GM13976 (cell line): Measurements from ENCODE around the gene INSC.

Source experiments
- DNase-seq: peaks from one replicate; pipeline ENCODE4 v3.0.0; 2012; ENCODE audit warnings: low spot score
- in situ Hi-C: fragments of 300-500 bp; cut with MboI; formaldehyde crosslinking; loops from one replicate; pipeline ENCODE4 v1.12.0; 2022; ENCODE audit warnings: low sequenced_read_pairs, mixed read lengths, inconsistent platforms; ENCODE audit not compliant: unreplicated experiment
- TF ChIP-seq, protein P1 (sequence below): IDR thresholded peaks from 2 replicates; pipeline ENCODE4 v1.5.1; 2012; ENCODE audit warnings: borderline replicate concordance, mild to moderate bottlenecking; ENCODE audit not compliant: insufficient read depth; ENCODE audit errors: extremely low read depth, missing control alignments, control extremely low read depth

The INSC gene

DNA sequence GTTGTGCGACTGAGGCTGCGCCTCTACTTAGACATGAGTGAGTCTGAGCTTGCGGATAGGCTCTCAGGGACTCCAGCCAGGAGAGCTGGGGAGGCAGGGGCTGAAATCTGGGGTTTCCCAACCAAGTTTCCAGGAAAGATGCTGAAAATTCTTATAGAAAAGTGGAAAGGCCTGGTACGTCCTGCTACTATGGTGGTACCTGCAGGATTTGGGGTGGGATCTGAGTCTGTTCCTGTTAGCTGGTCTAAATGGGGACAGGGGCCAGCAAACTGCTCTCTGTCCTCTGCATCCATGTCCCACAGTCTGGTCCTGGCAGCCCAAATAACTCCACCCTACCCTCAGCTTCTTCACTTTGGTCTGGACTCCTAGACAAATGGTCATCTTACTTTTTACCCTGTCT lies 86.9 kb downstream of the INSC start:
- DNase-seq = no peak
- TF ChIP-seq, protein P1, sequence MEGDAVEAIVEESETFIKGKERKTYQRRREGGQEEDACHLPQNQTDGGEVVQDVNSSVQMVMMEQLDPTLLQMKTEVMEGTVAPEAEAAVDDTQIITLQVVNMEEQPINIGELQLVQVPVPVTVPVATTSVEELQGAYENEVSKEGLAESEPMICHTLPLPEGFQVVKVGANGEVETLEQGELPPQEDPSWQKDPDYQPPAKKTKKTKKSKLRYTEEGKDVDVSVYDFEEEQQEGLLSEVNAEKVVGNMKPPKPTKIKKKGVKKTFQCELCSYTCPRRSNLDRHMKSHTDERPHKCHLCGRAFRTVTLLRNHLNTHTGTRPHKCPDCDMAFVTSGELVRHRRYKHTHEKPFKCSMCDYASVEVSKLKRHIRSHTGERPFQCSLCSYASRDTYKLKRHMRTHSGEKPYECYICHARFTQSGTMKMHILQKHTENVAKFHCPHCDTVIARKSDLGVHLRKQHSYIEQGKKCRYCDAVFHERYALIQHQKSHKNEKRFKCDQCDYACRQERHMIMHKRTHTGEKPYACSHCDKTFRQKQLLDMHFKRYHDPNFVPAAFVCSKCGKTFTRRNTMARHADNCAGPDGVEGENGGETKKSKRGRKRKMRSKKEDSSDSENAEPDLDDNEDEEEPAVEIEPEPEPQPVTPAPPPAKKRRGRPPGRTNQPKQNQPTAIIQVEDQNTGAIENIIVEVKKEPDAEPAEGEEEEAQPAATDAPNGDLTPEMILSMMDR = no peak
- in situ Hi-C loops = no loop called here

DNA sequence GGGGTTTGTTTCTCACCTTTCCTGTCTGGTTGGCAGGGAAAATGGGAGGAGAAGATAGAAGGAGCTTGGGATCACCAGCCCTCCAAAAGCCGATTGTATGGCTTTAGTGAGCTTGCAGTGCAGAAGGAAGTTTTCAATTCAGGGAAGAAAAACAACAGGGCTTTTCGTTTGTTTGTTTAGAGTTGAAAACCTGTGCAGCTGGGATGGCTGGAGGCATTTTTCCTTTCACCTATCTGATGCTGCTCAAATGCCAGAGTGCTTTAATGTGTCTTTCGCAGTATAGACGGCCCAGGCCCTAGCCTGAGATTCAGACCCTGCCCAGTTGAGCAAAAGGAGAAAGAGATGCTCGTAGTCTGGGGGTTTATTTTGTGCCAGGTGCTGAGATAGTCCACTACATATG lies 87.9 kb downstream of the INSC start:
- in situ Hi-C loops = no loop called here

DNA sequence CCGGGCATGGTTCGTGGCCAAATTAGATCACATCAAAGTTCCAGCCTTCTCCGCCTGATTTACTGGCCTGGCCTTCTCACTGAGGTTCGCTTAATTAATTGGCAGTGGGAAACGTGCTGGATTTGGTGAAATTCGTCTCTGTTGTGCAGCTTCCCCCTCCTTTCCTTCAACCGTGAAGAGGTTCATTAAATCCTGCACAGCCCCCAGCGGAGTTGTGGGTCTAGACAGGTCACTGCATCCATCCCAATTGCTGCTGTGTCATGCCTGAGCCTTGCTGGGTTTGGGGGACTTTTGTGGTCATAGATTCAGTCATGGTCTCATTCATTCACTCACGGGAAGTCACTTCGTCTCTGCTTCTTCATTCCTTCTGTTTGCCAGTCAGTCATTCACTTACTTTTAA lies 90.0 kb downstream of the INSC start:
- DNase-seq = no peak
- in situ Hi-C loops = no loop called here
- TF ChIP-seq, protein P1 = no peak

More for the DNA sequence above, 87.9 kb downstream of the INSC start:
- TF ChIP-seq, protein P1 = no peak
- DNase-seq = no peak

DNA sequence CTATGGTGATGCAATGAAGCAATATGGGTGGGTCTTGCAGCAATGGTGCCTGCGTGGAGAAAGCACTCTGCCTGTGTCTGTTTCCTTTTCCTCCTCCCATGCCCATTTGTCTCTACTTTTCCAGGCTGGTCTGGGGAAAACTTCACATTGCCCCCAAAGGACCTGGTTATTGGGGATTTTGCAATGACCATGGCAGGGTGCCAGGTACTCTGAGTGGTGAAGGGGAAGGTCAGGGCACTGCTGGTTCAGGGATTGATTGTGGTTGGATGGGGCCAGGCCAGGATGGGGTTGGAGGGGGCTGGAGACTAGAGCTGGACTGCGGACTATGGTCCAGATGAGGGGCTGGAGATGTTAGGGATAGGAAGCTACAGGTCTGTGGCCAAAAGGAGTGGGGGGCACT lies 92.1 kb downstream of the INSC start:
- TF ChIP-seq, protein P1 = no peak
- in situ Hi-C loops = no loop called here

DNA sequence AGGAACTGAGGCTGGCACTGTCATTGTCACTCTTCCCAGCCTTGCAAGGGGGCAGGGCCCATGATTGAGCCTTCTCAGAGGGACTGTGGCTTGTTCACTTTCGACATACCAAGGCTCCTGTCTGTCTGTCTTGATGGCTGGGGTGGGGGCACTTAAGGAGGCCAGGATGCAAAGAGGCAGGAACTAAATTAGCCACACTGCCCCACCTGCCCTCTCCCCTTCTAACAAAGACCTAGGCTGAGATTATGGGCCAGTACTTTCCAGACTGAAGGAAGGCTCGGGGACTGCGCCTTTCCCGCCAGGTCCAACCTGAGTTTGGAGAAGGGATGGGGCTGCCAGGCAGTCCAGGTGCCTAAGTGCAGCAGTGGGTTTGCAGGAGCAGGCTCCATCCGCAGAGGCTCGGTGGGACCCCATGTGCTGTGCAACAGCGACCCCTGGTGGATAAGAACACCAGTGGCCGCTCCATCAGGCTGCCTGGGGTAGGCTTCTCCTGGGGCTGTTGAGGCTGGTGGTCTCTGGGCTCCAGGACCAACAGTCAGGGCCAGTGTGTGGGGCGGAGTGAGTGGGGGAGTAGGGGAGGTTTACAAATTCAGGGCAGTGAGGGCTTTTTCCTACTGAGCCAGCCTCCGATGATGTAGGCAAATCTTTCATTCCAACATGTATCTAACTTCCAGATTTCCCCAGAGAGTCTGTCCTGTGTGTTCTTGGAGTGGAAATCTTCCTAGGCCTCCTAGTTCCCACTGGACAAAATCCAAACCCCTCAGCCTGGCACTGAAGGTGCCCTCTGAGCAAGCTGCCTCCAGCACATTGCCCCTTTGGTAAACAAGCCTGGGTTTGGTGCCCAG lies 93.9 kb downstream of the INSC start:
- in situ Hi-C loops = no loop called here
- TF ChIP-seq, protein P1 = peak; percentile 90
- DNase-seq = peak; percentile 84

More for the DNA sequence above, 92.1 kb downstream of the INSC start:
- DNase-seq = no peak

DNA sequence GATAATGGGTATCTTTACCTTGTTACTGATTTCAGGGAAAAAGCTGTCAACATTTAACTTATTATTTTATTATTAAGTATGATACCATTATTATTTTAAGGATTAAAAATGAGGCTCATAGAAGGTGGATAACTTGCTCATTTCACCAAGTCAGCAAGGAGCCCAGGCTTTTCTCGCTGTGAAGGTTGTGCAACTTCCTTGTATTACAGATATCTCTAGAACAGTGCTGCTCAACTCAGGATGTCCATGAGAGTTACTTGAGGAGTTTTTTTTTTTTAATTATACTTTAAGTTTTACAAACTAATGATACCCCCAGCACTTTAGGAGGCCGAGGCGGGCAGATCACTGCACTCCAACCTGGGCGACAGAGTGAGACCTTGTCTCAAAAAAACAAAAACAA lies 98.2 kb downstream of the INSC start:
- no peak for DNase-seq
- TF ChIP-seq, protein P1 = no peak
- in situ Hi-C loops = no loop called here
